Activated CD4-positive, alpha-beta T cell treated with anti-CD3 and anti-CD28 coated beads for 36 hours (primary cell): ENCODE measurements around the gene PBRM1. TPM values are rescaled to one million over a fixed set of nuclear protein-coding genes. Genes with fewer than 3 reads are reported as not detected.
"Not testable (repeated sequence)": the region's sequence is repeated elsewhere in the genome, so short reads cannot be mapped to it uniquely, and the experiment has no call there.

Source experiments
- ATAC-seq: fragments of 200-7000 bp; cut with Tn5 transposase; one replicate; pipeline ENCODE4 v1.10.0; 2021; ENCODE audit warnings: mild to moderate bottlenecking, moderate library complexity
- CTCF ChIA-PET: fragments of 350-600 bp; sonication (Branson Sonifier 250); formaldehyde crosslinking; loops from one replicate; lab custom pipeline; 2021; ENCODE audit warnings: antibody characterized with exemption; lab: Charles Lee
- POLR2A ChIA-PET: fragments of 350-600 bp; sonication (Branson Sonifier 250); formaldehyde crosslinking; loops from one replicate; lab custom pipeline; 2021; ENCODE audit warnings: antibody characterized with exemption, inconsistent platforms; lab: Charles Lee
- DNase-seq: peaks from one replicate; pipeline ENCODE4 v3.0.0-alpha.2; 2020
- H3K27ac Mint-ChIP-seq: one replicate; pipeline ENCODE4 v1.8.0; 2021; ENCODE audit warnings: mixed read lengths
- H3K27me3 Mint-ChIP-seq: one replicate; pipeline ENCODE4 v1.8.0; 2021; ENCODE audit warnings: mixed read lengths
- H3K36me3 Mint-ChIP-seq: one replicate; pipeline ENCODE4 v1.8.0; 2021; ENCODE audit warnings: low read depth, mixed read lengths
- H3K4me1 Mint-ChIP-seq: one replicate; pipeline ENCODE4 v1.8.0; 2021; ENCODE audit warnings: mixed read lengths
- H3K4me3 Mint-ChIP-seq: one replicate; pipeline ENCODE4 v1.8.0; 2021; ENCODE audit warnings: mild to moderate bottlenecking, moderate library complexity, mixed read lengths
- H3K9me3 Mint-ChIP-seq: one replicate; pipeline ENCODE4 v1.8.0; 2021; ENCODE audit warnings: low read depth, mixed read lengths
- intact Hi-C, 2 experiments: fragments of 100-400 bp; cut with DNase I in 1 of 2; cut with micrococcal nuclease in 1 of 2; formaldehyde crosslinking; loops; one replicate each; pipeline versions ENCODE4 v1.14.2 to v1.15.1; 2022 to 2024; cut with DNase I, micrococcal nuclease
- total RNA-seq, 2 experiments: library from RNA; stranded (reverse); gene quantifications; one replicate each; pipeline ENCODE4 v1.2.3, GENCODE V29; 2021

PBRM1 gene
- 10 to 100 TPM; 57.6 to 59.8 TPM for total RNA-seq

- ATAC-seq (peak; percentile 70), DNase-seq (peak; percentile 97)
- intact Hi-C loops: loop anchor here (1.0 to 10.0 kb wide), 15 partner anchors 20 to 1199 kb away; partner anchors contain the start of genes SPCS1 (in 2 of the 2), UQCC5 (in 2 of the 2), WDR82 (in 2 of the 2) and ABHD14A (in 1 of the 2)
- no peaks in the 10 kb centered on the region for H3K9me3 Mint-ChIP-seq
- H3K36me3 Mint-ChIP-seq: peaks cover 66% of the 10 kb centered on the region
- H3K4me1 Mint-ChIP-seq: peaks cover 75% of the 10 kb centered on the region
- CTCF ChIA-PET: interaction anchor here (1.2 to 1.4 kb wide), 2 partner anchors 15 to 207 kb away, joined by 3 to 4 read pairs; no protein-coding TSS in a partner anchor
- no peaks in the 10 kb centered on the region for H3K27me3 Mint-ChIP-seq
- peak within 1 kb of the TSS; percentile 99 for H3K4me3 Mint-ChIP-seq
- POLR2A ChIA-PET: interaction anchor here (1.0 to 3.8 kb wide), 6 partner anchors 10 to 150 kb away, joined by 3 to 16 read pairs (median 8); partner anchors contain the start of genes GLT8D1, SPCS1 and UQCC5
- H3K27ac Mint-ChIP-seq: peak within 1 kb of the TSS; percentile 99
Observed at GRCh38 chr3:52685709-52686691, at the start of gene PBRM1, which contains the start of gene GNL3. Gene PBRM1, minus strand, starts transcription at chr3:52685913. Gene GNL3, plus strand, starts transcription at chr3:52686032. Its CDS starts 61 bp downstream, at chr3:52686093.

GRCh38 chr3:52733256-52733891 is 47.7 kb upstream of the PBRM1 start:
- ATAC-seq: no peak
- ChIA-PET POLR2A (no interaction called here), CTCF (no interaction called here)
- Mint-ChIP-seq H3K27me3 (no peaks in the 10 kb centered on the region), H3K4me1 (peaks cover 7% of the 10 kb centered on the region), H3K27ac (no peak overlapping the region), H3K4me3 (no peak overlapping the region), H3K36me3 (peaks cover 63% of the 10 kb centered on the region), H3K9me3 (peaks cover 21% of the 10 kb centered on the region)
- DNase-seq: no peak
- intact Hi-C loops: no loop called here

GRCh38 chr3:52731590-52731989 is 45.9 kb upstream of the PBRM1 start:
- no peak for DNase-seq
- no peak overlapping the region for H3K4me3 Mint-ChIP-seq
- no peak for ATAC-seq
- no peak overlapping the region for H3K27ac Mint-ChIP-seq
- ChIA-PET POLR2A (no interaction called here), CTCF (no interaction called here)
- peaks cover 61% of the 10 kb centered on the region for H3K36me3 Mint-ChIP-seq
- H3K4me1 Mint-ChIP-seq: peaks cover 7% of the 10 kb centered on the region
- intact Hi-C loops: no loop called here
- H3K9me3 Mint-ChIP-seq: peaks cover 21% of the 10 kb centered on the region
- H3K27me3 Mint-ChIP-seq: no peaks in the 10 kb centered on the region

- H3K4me3 Mint-ChIP-seq: no peak overlapping the region
- POLR2A ChIA-PET: no interaction called here
- H3K9me3 Mint-ChIP-seq: peaks cover 21% of the 10 kb centered on the region
- peaks cover 59% of the 10 kb centered on the region for H3K36me3 Mint-ChIP-seq
- no peak for ATAC-seq
- intact Hi-C loops: no loop called here
- H3K27ac Mint-ChIP-seq: no peak overlapping the region
- no peak for DNase-seq
- no peaks in the 10 kb centered on the region for H3K27me3 Mint-ChIP-seq
- peaks cover 7% of the 10 kb centered on the region for H3K4me1 Mint-ChIP-seq
- CTCF ChIA-PET: interaction anchor here (0.6 kb wide), 1 partner anchor 117 kb away, joined by 3 read pairs; no protein-coding TSS in a partner anchor
Observed at GRCh38 chr3:52730681-52731080, 45.0 kb upstream of the PBRM1 start.

- H3K27me3 Mint-ChIP-seq, DNase-seq, H3K4me1 Mint-ChIP-seq, CTCF ChIA-PET, intact Hi-C loops, ATAC-seq, H3K4me3 Mint-ChIP-seq, POLR2A ChIA-PET, H3K27ac Mint-ChIP-seq: not testable (repeated sequence)
- Mint-ChIP-seq H3K9me3 (peaks cover 21% of the 10 kb centered on the region), H3K36me3 (peaks cover 50% of the 10 kb centered on the region)
Observed at GRCh38 chr3:52728753-52729152, 43.0 kb upstream of the PBRM1 start.

GRCh38 chr3:52724511-52724910 is 38.8 kb upstream of the PBRM1 start:
- Mint-ChIP-seq H3K36me3 (peaks cover 19% of the 10 kb centered on the region), H3K27me3 (no peaks in the 10 kb centered on the region), H3K27ac (no peak overlapping the region), H3K9me3 (peaks cover 7% of the 10 kb centered on the region), H3K4me3 (no peak overlapping the region), H3K4me1 (peaks cover 26% of the 10 kb centered on the region)
- ChIA-PET CTCF (interaction anchor here (0.8 kb wide), 1 partner anchor 17 kb away, joined by 3 read pairs; no protein-coding TSS in a partner anchor), POLR2A (no interaction called here)
- intact Hi-C loops: no loop called here
- ATAC-seq: no peak
- no peak for DNase-seq

- ATAC-seq (no peak), DNase-seq (no peak)
- Mint-ChIP-seq H3K36me3 (peaks cover 17% of the 10 kb centered on the region), H3K4me3 (no peak overlapping the region), H3K9me3 (peaks cover 5% of the 10 kb centered on the region), H3K27ac (no peak overlapping the region), H3K4me1 (peaks cover 26% of the 10 kb centered on the region), H3K27me3 (no peaks in the 10 kb centered on the region)
- CTCF ChIA-PET: interaction anchor here (0.6 to 0.8 kb wide), 2 partner anchors 56 to 158 kb away, joined by 3 read pairs; no protein-coding TSS in a partner anchor
- POLR2A ChIA-PET: no interaction called here
- intact Hi-C loops: no loop called here
Observed at GRCh38 chr3:52723935-52724334, 38.2 kb upstream of the PBRM1 start.

- H3K27ac Mint-ChIP-seq: no peak overlapping the region
- peaks cover 2% of the 10 kb centered on the region for H3K9me3 Mint-ChIP-seq
Observed at GRCh38 chr3:52722491-52722890, 36.8 kb upstream of the PBRM1 start.

GRCh38 chr3:52721730-52722008 is 36.0 kb upstream of the PBRM1 start:
- DNase-seq (no peak), ATAC-seq (no peak)
- H3K27ac Mint-ChIP-seq: no peak overlapping the region
- ChIA-PET POLR2A (no interaction called here), CTCF (no interaction called here)
- H3K36me3 Mint-ChIP-seq: peaks cover 15% of the 10 kb centered on the region
- intact Hi-C loops: no loop called here
- H3K4me1 Mint-ChIP-seq: peaks cover 26% of the 10 kb centered on the region
- H3K27me3 Mint-ChIP-seq: no peaks in the 10 kb centered on the region
- peaks cover 2% of the 10 kb centered on the region for H3K9me3 Mint-ChIP-seq
- no peak overlapping the region for H3K4me3 Mint-ChIP-seq

More at GRCh38 chr3:52722491-52722890, 36.8 kb upstream of the PBRM1 start:
- intact Hi-C loops: no loop called here
- CTCF ChIA-PET: no interaction called here
- DNase-seq (no peak), ATAC-seq (no peak)
- Mint-ChIP-seq H3K27me3 (no peaks in the 10 kb centered on the region), H3K4me1 (peaks cover 26% of the 10 kb centered on the region), H3K36me3 (peaks cover 17% of the 10 kb centered on the region), H3K4me3 (no peak overlapping the region)
- POLR2A ChIA-PET: no interaction called here

GRCh38 chr3:52721002-52721729 is 35.5 kb upstream of the PBRM1 start:
- peak overlapping the region; percentile 66 for H3K27ac Mint-ChIP-seq
- ChIA-PET POLR2A (no interaction called here), CTCF (interaction anchor here (0.5 to 0.6 kb wide), 3 partner anchors 16 to 388 kb away, joined by 3 read pairs; no protein-coding TSS in a partner anchor)
- DNase-seq (peak; percentile 28), ATAC-seq (peak; percentile 74)
- H3K4me3 Mint-ChIP-seq: no peak overlapping the region
- H3K4me1 Mint-ChIP-seq: peaks cover 26% of the 10 kb centered on the region
- H3K27me3 Mint-ChIP-seq: no peaks in the 10 kb centered on the region
- peaks cover 15% of the 10 kb centered on the region for H3K36me3 Mint-ChIP-seq
- peaks cover 2% of the 10 kb centered on the region for H3K9me3 Mint-ChIP-seq
- intact Hi-C loops: no loop called here

GRCh38 chr3:52719618-52720017 is 33.9 kb upstream of the PBRM1 start:
- peaks cover 15% of the 10 kb centered on the region for H3K36me3 Mint-ChIP-seq
- intact Hi-C loops: no loop called here
- H3K4me1 Mint-ChIP-seq: peaks cover 26% of the 10 kb centered on the region
- ChIA-PET CTCF (interaction anchor here (0.6 to 1.1 kb wide), 2 partner anchors 10 to 97 kb away, joined by 3 read pairs; no protein-coding TSS in a partner anchor), POLR2A (no interaction called here)
- H3K9me3 Mint-ChIP-seq: peaks cover 2% of the 10 kb centered on the region
- DNase-seq (no peak), ATAC-seq (no peak)
- H3K27me3 Mint-ChIP-seq: no peaks in the 10 kb centered on the region
- H3K4me3 Mint-ChIP-seq: no peak overlapping the region
- H3K27ac Mint-ChIP-seq: no peak overlapping the region
